Measurements from ENCODE around the gene PSME4. TPM values are rescaled to one million over a fixed set of nuclear protein-coding genes. Genes with fewer than 3 reads are reported as not detected.
"Not testable (repeated sequence)": the region's sequence is repeated elsewhere in the genome, so short reads cannot be mapped to it uniquely, and the experiment has no call there.

The PSME4 gene
- total and polyA plus RNA-seq, 10 of the 15 experiments (the other 5 are each of a cell fraction or from before 2014, with no cell fraction given) = 11.1 to 56.2 (median 32.1) TPM

- intact Hi-C loops (cut with micrococcal nuclease; ENCODE audit: unreplicated experiment); DNase-seq (ENCODE audit: low read depth, low spot score); H3K9ac ChIP-seq (ENCODE audit: control insufficient read depth, insufficient read depth, low read length); RAD21 ChIA-PET (ENCODE audit: unreplicated experiment); POLR2A ChIA-PET; ATAC-seq; in situ Hi-C loops (cut with MboI); H4K20me1 ChIP-seq (ENCODE audit: control insufficient read depth, insufficient read depth); SMC1A ChIA-PET (ENCODE audit: uncharacterized antibody, unreplicated experiment); FAIRE-seq; H3K79me2 ChIP-seq (ENCODE audit: control insufficient read depth, insufficient read depth, low read length); H3K27me3 ChIP-seq (replicated peaks in 1 of 2; ENCODE audit: control insufficient read depth in 2 of 2, insufficient read depth in 2 of 2, low read length in 1 of 2); H3K36me3 ChIP-seq (ENCODE audit: control insufficient read depth in 2 of 2, insufficient read depth in 2 of 2, low read length in 1 of 2); H3K27ac ChIP-seq (ENCODE audit: control insufficient read depth, insufficient read depth); H3K4me2 ChIP-seq (ENCODE audit: control insufficient read depth, insufficient read depth); BruUV-seq (replicated peaks); H3K4me3 ChIP-seq; H2AFZ ChIP-seq (ENCODE audit: control insufficient read depth, low read depth, low read length); CTCF ChIA-PET; H3K4me1 ChIP-seq (ENCODE audit: control insufficient read depth, insufficient read depth, low read length); H3K9me3 ChIP-seq (replicated peaks; ENCODE audit: control insufficient read depth, insufficient read depth, low read length): not testable (repeated sequence)
- WGBS (ENCODE audit: insufficient coverage, insufficient replicate concordance, low lambda C conversion rate, missing lambda C conversion rate) = 90% methylated on average over 7 of the region's 7 CpGs
These were observed 129.1 kb downstream of the PSME4 start for GRCh38 chr2:53841651-53842050.

- in situ Hi-C loops (cut with MboI) (no loop called here), intact Hi-C loops (cut with micrococcal nuclease; ENCODE audit: unreplicated experiment) (no loop called here)
- no TSS peak for BruUV-seq (replicated peaks)
- no peak for FAIRE-seq
- 44% methylated on average over 1 of the region's 1 CpG for WGBS (ENCODE audit: insufficient coverage, insufficient replicate concordance, low lambda C conversion rate, missing lambda C conversion rate)
- DNase-seq (ENCODE audit: low read depth, low spot score) = no peak
- CTCF ChIA-PET = interaction anchor here (1.5 kb wide), 1 partner anchor 53 kb away, joined by 3 read pairs; the partner anchor contains the start of gene ERLEC1
- Histone ChIP-seq H3K27ac (ENCODE audit: control insufficient read depth, insufficient read depth) (no peak overlapping the region), H3K36me3 (ENCODE audit: control insufficient read depth in 2 of 2, insufficient read depth in 2 of 2, low read length in 1 of 2) (no peaks in the 10 kb centered on the region), H3K4me3 (no peak overlapping the region), H3K79me2 (ENCODE audit: control insufficient read depth, insufficient read depth, low read length) (no peaks in the 10 kb centered on the region), H3K4me2 (ENCODE audit: control insufficient read depth, insufficient read depth) (no peak overlapping the region), H3K9ac (ENCODE audit: control insufficient read depth, insufficient read depth, low read length) (no peak overlapping the region), H3K9me3 (replicated peaks; ENCODE audit: control insufficient read depth, insufficient read depth, low read length) (no peaks in the 10 kb centered on the region), H3K4me1 (ENCODE audit: control insufficient read depth, insufficient read depth, low read length) (no peaks in the 10 kb centered on the region), H2AFZ (ENCODE audit: control insufficient read depth, low read depth, low read length) (no peak overlapping the region), H3K27me3 (replicated peaks in 1 of 2; ENCODE audit: control insufficient read depth in 2 of 2, insufficient read depth in 2 of 2, low read length in 1 of 2) (no peaks in the 10 kb centered on the region), H4K20me1 (ENCODE audit: control insufficient read depth, insufficient read depth) (no peaks in the 10 kb centered on the region)
- POLR2A ChIA-PET = no interaction called here
- RAD21 ChIA-PET (ENCODE audit: unreplicated experiment) = no interaction called here
- SMC1A ChIA-PET (ENCODE audit: uncharacterized antibody, unreplicated experiment) = interaction anchor here (0.8 kb wide), 1 partner anchor 276 kb away, joined by 3 read pairs; no protein-coding TSS in a partner anchor
- ATAC-seq = no peak
- TF ChIP-seq RAD51 (IDR thresholded peaks at IDR 0.05) = no peak
- no peak for TF ChIP-seq ZNF384 (IDR thresholded peaks at IDR 0.05; ENCODE audit: borderline replicate concordance, low read depth, low read length)
- TF ChIP-seq ZSCAN29 (IDR thresholded peaks at IDR 0.05) = no peak
- no peak for TF ChIP-seq CREM (IDR thresholded peaks at IDR 0.05; ENCODE audit: low read depth)
- TF ChIP-seq MXI1 (IDR thresholded peaks at IDR 0.05; ENCODE audit: low read depth, low read length) = no peak
- no peak for TF ChIP-seq POLR2AphosphoS5 (IDR thresholded peaks at IDR 0.05; ENCODE audit: low read length)
- TF ChIP-seq IKZF2 (IDR thresholded peaks at IDR 0.05) = no peak
- no peak for TF ChIP-seq ASH2L (IDR thresholded peaks at IDR 0.05; ENCODE audit: borderline replicate concordance, low read depth)
- TF ChIP-seq PAX8 (IDR thresholded peaks at IDR 0.05) = no peak
- no peak for TF ChIP-seq RELA (IDR thresholded peaks at IDR 0.05; ENCODE audit: borderline replicate concordance, partially characterized antibody)
- TF ChIP-seq SKIL (IDR thresholded peaks at IDR 0.05; ENCODE audit: low read depth, poor library complexity, severe bottlenecking) = no peak
- no peak for TF ChIP-seq HSF1 (IDR thresholded peaks at IDR 0.05; ENCODE audit: low read depth, low read length)
- TF ChIP-seq RCOR1 (conservative IDR thresholded peaks at IDR 0.05; ENCODE audit: low read depth, low read length) = no peak
- TF ChIP-seq NKRF (conservative IDR thresholded peaks at IDR 0.05) = no peak
These were observed 130.2 kb downstream of the PSME4 start for GRCh38 chr2:53840580-53840979.

All from GM12878 (cell line).